H1 (cell line): ENCODE results near the gene MPND.

Source experiments
- BRCA1 ChIP-seq: IDR thresholded peaks from 2 replicates; pipeline ENCODE4 v1.6.1; 2012; ENCODE audit warnings: low read depth, low read length, improper control_type of control experiment
- CTCF ChIP-seq, 3 experiments: IDR thresholded peaks; 1 replicate in 2 of 3; 2 replicates in 1 of 3; pipeline versions ENCODE4 v1.5.1 to v1.6.1; 2011; ENCODE audit warnings: low read length in 3 of 3, mild to moderate bottlenecking in 3 of 3, inconsistent platforms in 2 of 3, low read depth in 1 of 3, moderate library complexity in 1 of 3; ENCODE audit not compliant: insufficient read depth in 1 of 3; ENCODE audit errors: control extremely low read depth in 1 of 3
- EP300 ChIP-seq, 2 experiments: IDR thresholded peaks; 1 replicate in 1 of 2; 2 replicates in 1 of 2; pipeline ENCODE4 v1.6.1; 2011 to 2012; ENCODE audit warnings: low read depth in 2 of 2, low read length in 2 of 2, mild to moderate bottlenecking in 2 of 2, borderline replicate concordance in 1 of 2, inconsistent platforms in 1 of 2, moderate library complexity in 1 of 2
- POLR2A ChIP-seq, 2 experiments: IDR thresholded peaks; 1 replicate in 1 of 2; 2 replicates in 1 of 2; pipeline ENCODE4 v1.6.1; 2011; ENCODE audit warnings: low read depth in 2 of 2, low read length in 2 of 2, mild to moderate bottlenecking in 2 of 2; ENCODE audit errors: control extremely low read depth in 1 of 2
- TBP ChIP-seq: IDR thresholded peaks from 2 replicates; pipeline ENCODE4 v1.6.1; 2011; ENCODE audit warnings: low read depth, low read length, improper control_type of control experiment

- TF ChIP-seq CTCF (IDR thresholded peaks at IDR 0.05; ENCODE audit: control extremely low read depth in 1 of 3, insufficient read depth in 1 of 3, low read depth in 1 of 3, low read length in 3 of 3) (no peak), EP300 (IDR thresholded peaks at IDR 0.05; ENCODE audit: borderline replicate concordance in 1 of 2, low read depth in 2 of 2, low read length in 2 of 2) (no peak), TBP (no peak), POLR2A (IDR thresholded peaks at IDR 0.05; ENCODE audit: control extremely low read depth in 1 of 2, low read depth in 2 of 2, low read length in 2 of 2) (no peak; a peak in 1 of 3 replicates), BRCA1 (no peak)
These were observed 20.4 kb downstream of the MPND start for GRCh38 chr19:4363571-4364304.
